ENCODE results near the gene ASTN2.

GRCh38 chr9:116686693-116687073 lies 728.2 kb downstream of the ASTN2 start:
- TF ChIP-seq CTCF (IDR thresholded peaks at IDR 0.05; ENCODE audit: low read depth, low read length, missing input control) (no peak), MAX (IDR thresholded peaks at IDR 0.05) (no peak), TAF1 (conservative IDR thresholded peaks at IDR 0.05) (no peak)

All from liver (tissue), 3 donors.